Measurements from ENCODE around the gene NEMP2. TPM values are rescaled to one million over a fixed set of nuclear protein-coding genes. Genes with fewer than 3 reads are reported as not detected.

The NEMP2 gene
- total and polyA plus RNA-seq, 2 of the 8 experiments (the other 6 are each of a cell fraction or from before 2014, with no cell fraction given): 3.1 to 5.3 TPM

GRCh38 chr2:190582019-190582418, 47.5 kb upstream of the NEMP2 start:
- H2AFZ ChIP-seq (ENCODE audit: low read length): no peak overlapping the region
- no peak overlapping the region for H3K4me3 ChIP-seq (ENCODE audit: extremely low read depth in 1 of 4, insufficient read depth in 2 of 4, low read depth in 3 of 4, low read length in 4 of 4)
- no peaks in the 10 kb centered on the region for H3K79me1 ChIP-seq (ENCODE audit: low read depth, low read length)
- no peak overlapping the region for H2BK20ac ChIP-seq (ENCODE audit: low read length)
- H3K9ac ChIP-seq (replicated peaks in 1 of 4; ENCODE audit: extremely low read depth in 1 of 4, low read depth in 3 of 4, low read length in 3 of 4): no peak overlapping the region
- CTCF ChIA-PET (ENCODE audit: partially characterized antibody): interaction anchor here (0.6 to 1.4 kb wide), 2 partner anchors 14 to 15 kb away, joined by 3 to 6 read pairs; no protein-coding TSS in a partner anchor
- no peak overlapping the region for H2BK12ac ChIP-seq (ENCODE audit: low read depth, low read length)
- H3K4ac ChIP-seq (replicated peaks; ENCODE audit: insufficient read length, low read depth, low read length): no peak overlapping the region
- H2BK15ac ChIP-seq (ENCODE audit: low read length): no peak overlapping the region
- no peak overlapping the region for H4K5ac ChIP-seq (ENCODE audit: insufficient read length, low read depth, low read length)
- no peak overlapping the region for H4K91ac ChIP-seq (replicated peaks; ENCODE audit: insufficient read length, low read length)
- H3K23me2 ChIP-seq (ENCODE audit: low read depth, low read length): no peaks in the 10 kb centered on the region; the same call in 1 of the 2 replicates
- H3K56ac ChIP-seq (replicated peaks; ENCODE audit: insufficient read length, low read depth, low read length): no peak overlapping the region
- H3K23ac ChIP-seq (ENCODE audit: insufficient read length): no peak overlapping the region
- H3K14ac ChIP-seq (ENCODE audit: insufficient read length): no peak overlapping the region
- H2BK120ac ChIP-seq (replicated peaks; ENCODE audit: low read depth, low read length): no peak overlapping the region
- no peak overlapping the region for H4K8ac ChIP-seq (ENCODE audit: extremely low read depth, insufficient read depth, low read length)
- FAIRE-seq (no peak), DNase-seq (ENCODE audit: low read depth in 1 of 2, low spot score in 2 of 2) (no peak)
- H2AK5ac ChIP-seq (ENCODE audit: low read depth, low read length): no peak overlapping the region
- no peak overlapping the region for H3K18ac ChIP-seq (ENCODE audit: extremely low read depth, low read length)
- H3K79me2 ChIP-seq (ENCODE audit: control insufficient read depth in 1 of 2, insufficient read depth in 2 of 2, low read length in 2 of 2): no peaks in the 10 kb centered on the region
- no peak overlapping the region for H3K4me2 ChIP-seq (ENCODE audit: insufficient read depth in 1 of 2, low read depth in 2 of 2, low read length in 2 of 2)
- WGBS, 2 experiments (ENCODE audit: extremely low coverage in 1 of 2, insufficient coverage in 1 of 2, insufficient read length in 1 of 2, insufficient replicate concordance in 2 of 2, low coverage in 1 of 2, low lambda C conversion rate in 2 of 2, missing lambda C conversion rate in 1 of 2): 92% methylated on average over 3 of the region's 3 CpGs; no CpG with 5 or more reads in 1 of the 2 experiments
- peaks cover 0 to 2% of the 10 kb centered on the region in 2 experiments; a peak in 1 of 4 replicates for H3K9me3 ChIP-seq (ENCODE audit: insufficient read depth in 2 of 2, low read depth in 1 of 2, low read length in 1 of 2)
- no peaks in the 10 kb centered on the region for H3K27me3 ChIP-seq (replicated peaks in 1 of 4; ENCODE audit: control insufficient read depth in 3 of 4, extremely low read depth in 1 of 4, insufficient read depth in 3 of 4, low read length in 3 of 4)
- no peak overlapping the region for H3K27ac ChIP-seq (ENCODE audit: low read depth, low read length)
- H3K36me3 ChIP-seq (ENCODE audit: control insufficient read depth in 2 of 4, insufficient read depth in 4 of 4, low read length in 3 of 4): no peaks in the 10 kb centered on the region; a peak in 1 of 8 replicates
- H4K20me1 ChIP-seq (replicated peaks in 1 of 2; ENCODE audit: control insufficient read depth in 1 of 2, insufficient read depth in 2 of 2, low read length in 2 of 2): no peaks in the 10 kb centered on the region
- POLR2A ChIA-PET (ENCODE audit: partially characterized antibody): no interaction called here
- H2BK5ac ChIP-seq (ENCODE audit: low read depth, low read length): no peak overlapping the region
- H3K4me1 ChIP-seq (replicated peaks in 1 of 4; ENCODE audit: control insufficient read depth in 3 of 4, insufficient read depth in 4 of 4, low read length in 3 of 4): no peaks in the 10 kb centered on the region
- TF ChIP-seq CTCF (IDR thresholded peaks at IDR 0.05; ENCODE audit: control extremely low read depth in 1 of 3, insufficient read depth in 1 of 3, low read depth in 1 of 3, low read length in 3 of 3) (no peak), CHD1 (IDR thresholded peaks at IDR 0.05; ENCODE audit: low read depth, low read length) (no peak), RFX5 (IDR thresholded peaks at IDR 0.05; ENCODE audit: borderline replicate concordance, low read depth, low read length) (no peak), NANOG (IDR thresholded peaks at IDR 0.05; ENCODE audit: insufficient read depth, low read depth, low read length, poor library complexity, severe bottlenecking) (no peak), POU5F1 (IDR thresholded peaks at IDR 0.05; ENCODE audit: low read depth, low read length) (no peak), E2F6 (IDR thresholded peaks at IDR 0.05) (no peak), SAP30 (IDR thresholded peaks at IDR 0.05; ENCODE audit: insufficient read depth, insufficient replicate concordance, low read length) (no peak), YY1 (IDR thresholded peaks at IDR 0.05; ENCODE audit: low read depth, low read length) (no peak), SP2 (IDR thresholded peaks at IDR 0.05; ENCODE audit: low read length) (no peak), EZH2 (IDR thresholded peaks at IDR 0.05; ENCODE audit: low read depth, low read length, severe bottlenecking) (no peak), FOSL1 (IDR thresholded peaks at IDR 0.05; ENCODE audit: insufficient read depth, low read depth, low read length) (no peak)

All from H1 (cell line).